OCI-LY3 (cell line): ENCODE results near the gene ZNF280A.
"Not testable (repeated sequence)": the region's sequence is repeated elsewhere in the genome, so short reads cannot be mapped to it uniquely, and the experiment has no call there.

Experiments
- H2AFZ ChIP-seq: fragments of 200-600, 300-600 bp; shearing (Covaris generic); 2 replicates; pipeline ENCODE4 v1.6.0; 2014; ENCODE audit warnings: antibody characterized with exemption, low read depth, low read length
- H3K27ac ChIP-seq: fragments of 200-600, 300-600 bp; sonication (generic); 2 replicates; pipeline ENCODE4 v1.5.1; 2014; ENCODE audit warnings: mild to moderate bottlenecking, low read length, moderate library complexity, mixed read lengths
- H3K27me3 ChIP-seq: fragments of 200-600, 300-600 bp; sonication (generic); 2 replicates; pipeline ENCODE4 v1.6.1; 2014; ENCODE audit warnings: low read depth, low read length, mixed read lengths
- H3K36me3 ChIP-seq: fragments of 200-600, 300-600 bp; sonication (generic); replicated peaks from 2 replicates; pipeline ENCODE3; 2014; ENCODE audit warnings: low read depth, low read length, mixed read lengths
- H3K4me1 ChIP-seq: fragments of 300-600, 200-600 bp; sonication (generic); 2 replicates; pipeline ENCODE4 v1.6.1; 2014; ENCODE audit warnings: low read length, mixed read lengths
- H3K4me2 ChIP-seq: fragments of 200-600, 300-600 bp; sonication (generic); 2 replicates; pipeline ENCODE4 v1.6.1; 2014; ENCODE audit warnings: low read length, mixed read lengths
- H3K4me3 ChIP-seq: fragments of 300-600, 200-600 bp; sonication (generic); 2 replicates; pipeline ENCODE4 v1.5.1; 2014; ENCODE audit warnings: antibody characterized with exemption, mild to moderate bottlenecking, low read length, moderate library complexity
- H3K79me2 ChIP-seq: fragments of 300-600, 200-600 bp; shearing (Covaris generic); 2 replicates; pipeline ENCODE4 v1.6.1; 2014; ENCODE audit warnings: mild to moderate bottlenecking, low read length, mixed read lengths
- H3K9ac ChIP-seq: fragments of 300-600, 200-600 bp; shearing (Covaris generic); 2 replicates; pipeline ENCODE4 v1.6.0; 2014; ENCODE audit warnings: mild to moderate bottlenecking, low read length, moderate library complexity
- H3K9me3 ChIP-seq: fragments of 200-600, 300-600 bp; shearing (Covaris generic); 2 replicates; pipeline ENCODE4 v1.6.1; 2014; ENCODE audit warnings: low read length, mixed read lengths; ENCODE audit not compliant: insufficient read depth
- H4K20me1 ChIP-seq: fragments of 200-600, 300-600 bp; sonication (generic); 2 replicates; pipeline ENCODE4 v1.6.1; 2016; ENCODE audit warnings: low read length, mixed read lengths; ENCODE audit not compliant: insufficient read depth
- CTCF ChIP-seq: fragments of 200-600, 300-600 bp; sonication (generic); IDR thresholded peaks from 2 replicates; pipeline ENCODE4 v1.5.1; 2014; ENCODE audit warnings: antibody characterized with exemption, low read length, low read depth
- EZH2phosphoT487 ChIP-seq: fragments of 200-600 bp; shearing (Covaris generic); IDR thresholded peaks from 2 replicates; pipeline ENCODE4 v1.6.1; 2018; ENCODE audit warnings: antibody characterized with exemption, mixed run types, low read depth

ZNF280A gene

GRCh38 chr22:22508274-22509176 is 11.5 kb downstream of the ZNF280A start, which contains the start of gene ZNF280B:
ZNF280B (minus strand) TSS chr22:22508742; CDS start chr22:22489398, 19,344 bp downstream.
- Histone ChIP-seq H3K4me2 (peak within 1 kb of the TSS; percentile 95), H3K27ac (no peak within 1 kb of the TSS), H3K9ac (peak within 1 kb of the TSS; percentile 85), H3K9me3 (no peaks in the 10 kb centered on the region), H3K27me3 (no peaks in the 10 kb centered on the region), H3K4me3 (peak within 1 kb of the TSS; percentile 95), H2AFZ (peak within 1 kb of the TSS; percentile 90), H3K4me1 (peaks cover 8% of the 10 kb centered on the region; the same call in 1 of the 2 replicates), H3K79me2 (peaks cover 8% of the 10 kb centered on the region), H4K20me1 (no peaks in the 10 kb centered on the region), H3K36me3 (peaks cover 8% of the 10 kb centered on the region)
- TF ChIP-seq EZH2phosphoT487 (no peak), CTCF (peak; percentile 53; the same call in 1 of the 2 replicates)

GRCh38 chr22:22507743-22508273 is 12.3 kb downstream of the ZNF280A start:
- no peaks in the 10 kb centered on the region for H4K20me1 ChIP-seq
- TF ChIP-seq EZH2phosphoT487 (no peak), CTCF (no peak)
- no peak overlapping the region for H3K27ac ChIP-seq

GRCh38 chr22:22506736-22507135 is 13.3 kb downstream of the ZNF280A start:
- Histone ChIP-seq H3K4me1 (peaks cover 8% of the 10 kb centered on the region; the same call in 1 of the 2 replicates), H3K4me3 (no peak overlapping the region), H3K9ac (no peak overlapping the region), H3K27me3 (no peaks in the 10 kb centered on the region), H4K20me1 (no peaks in the 10 kb centered on the region), H3K79me2 (peaks cover 8% of the 10 kb centered on the region), H3K4me2 (no peak overlapping the region), H3K36me3 (peaks cover 8% of the 10 kb centered on the region), H3K9me3 (no peaks in the 10 kb centered on the region), H2AFZ (no peak overlapping the region), H3K27ac (no peak overlapping the region)
- no peak for TF ChIP-seq EZH2phosphoT487
- TF ChIP-seq CTCF, result no peak

More at GRCh38 chr22:22507743-22508273, 12.3 kb downstream of the ZNF280A start:
- no peaks in the 10 kb centered on the region for H3K9me3 ChIP-seq
- no peaks in the 10 kb centered on the region for H3K27me3 ChIP-seq
- H3K9ac ChIP-seq, result peak overlapping the region; percentile 85
- peaks cover 8% of the 10 kb centered on the region for H3K79me2 ChIP-seq
- H3K36me3 ChIP-seq, result peaks cover 8% of the 10 kb centered on the region
- peak overlapping the region; percentile 69; the same call in 1 of the 2 replicates for H2AFZ ChIP-seq
- peaks cover 8% of the 10 kb centered on the region; the same call in 1 of the 2 replicates for H3K4me1 ChIP-seq
- H3K4me2 ChIP-seq, result peak overlapping the region; percentile 95
- H3K4me3 ChIP-seq, result peak overlapping the region; percentile 95

- Histone ChIP-seq H2AFZ (no peak overlapping the region), H3K9me3 (no peaks in the 10 kb centered on the region), H3K4me2 (no peak overlapping the region), H3K4me3 (no peak overlapping the region), H3K27me3 (no peaks in the 10 kb centered on the region), H3K79me2 (no peaks in the 10 kb centered on the region), H4K20me1 (no peaks in the 10 kb centered on the region), H3K27ac (no peak overlapping the region), H3K9ac (no peak overlapping the region), H3K36me3 (no peaks in the 10 kb centered on the region), H3K4me1 (no peaks in the 10 kb centered on the region)
- TF ChIP-seq EZH2phosphoT487, result no peak
- no peak for TF ChIP-seq CTCF
These were observed 21.8 kb downstream of the ZNF280A start for GRCh38 chr22:22498267-22498666.

GRCh38 chr22:22491589-22491988 is 28.5 kb downstream of the ZNF280A start:
- H3K36me3 ChIP-seq, H3K27me3 ChIP-seq, H3K27ac ChIP-seq, H3K4me1 ChIP-seq, H3K4me2 ChIP-seq, H2AFZ ChIP-seq, H3K79me2 ChIP-seq, H3K9ac ChIP-seq, H3K4me3 ChIP-seq, H3K9me3 ChIP-seq, H4K20me1 ChIP-seq: not testable (repeated sequence)
